HG02571 (cell line): ENCODE data around the gene KCNB1.

Experiments
- ATAC-seq: cut with Tn5 transposase; IDR thresholded peaks from one replicate; pipeline ENCODE4 v1.9.1; 2021; ENCODE audit warnings: mild to moderate bottlenecking, moderate library complexity; ENCODE audit not compliant: unreplicated experiment

KCNB1 gene

DNA sequence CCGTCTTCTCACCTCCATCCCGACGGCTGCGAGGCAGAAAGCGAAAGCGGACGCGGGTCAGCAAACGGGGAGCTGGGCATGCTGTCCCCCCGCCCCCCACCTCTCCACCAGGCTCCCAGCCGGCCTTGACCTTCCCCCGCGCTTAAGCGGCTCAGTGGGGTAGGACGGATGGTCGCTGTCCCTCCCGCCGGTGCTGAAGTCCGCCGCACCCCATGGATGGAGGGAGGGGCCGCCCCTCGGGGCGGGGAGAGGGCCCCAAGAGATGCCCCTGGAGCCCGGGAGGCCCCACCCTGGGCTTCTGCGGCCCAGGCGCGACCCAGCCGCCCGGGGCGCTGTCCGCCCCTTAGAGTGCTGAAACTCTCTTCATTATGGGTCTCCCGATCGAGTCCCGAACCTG, at the start of gene KCNB1:
Gene KCNB1, minus strand, starts transcription at position 48 of the 397 bp plus-strand sequence. CDS start 188 bp downstream, outside the sequence.
- ATAC-seq: no peak

GRCh38 chr20:49529470-49529869, 47.0 kb upstream of the KCNB1 start:
- no peak for ATAC-seq

DNA sequence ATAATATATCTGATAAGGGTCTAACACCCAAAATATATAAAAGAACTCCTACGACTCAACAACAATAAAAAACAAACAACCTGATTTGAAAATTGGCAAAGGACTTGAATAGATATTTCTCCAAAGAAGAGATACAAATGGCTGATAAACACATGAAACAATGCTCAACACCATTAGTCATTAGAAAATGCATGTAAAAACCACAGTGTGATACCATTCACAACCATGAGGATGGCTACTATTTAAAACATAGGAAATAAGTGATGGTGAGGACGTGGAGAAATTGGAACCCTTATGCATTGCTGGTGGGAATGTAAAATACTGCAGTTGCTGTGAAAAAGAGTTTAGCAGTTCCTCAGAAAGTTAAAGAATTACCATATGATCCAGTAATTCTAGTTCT, 44.1 kb upstream of the KCNB1 start:
- ATAC-seq: no peak

DNA sequence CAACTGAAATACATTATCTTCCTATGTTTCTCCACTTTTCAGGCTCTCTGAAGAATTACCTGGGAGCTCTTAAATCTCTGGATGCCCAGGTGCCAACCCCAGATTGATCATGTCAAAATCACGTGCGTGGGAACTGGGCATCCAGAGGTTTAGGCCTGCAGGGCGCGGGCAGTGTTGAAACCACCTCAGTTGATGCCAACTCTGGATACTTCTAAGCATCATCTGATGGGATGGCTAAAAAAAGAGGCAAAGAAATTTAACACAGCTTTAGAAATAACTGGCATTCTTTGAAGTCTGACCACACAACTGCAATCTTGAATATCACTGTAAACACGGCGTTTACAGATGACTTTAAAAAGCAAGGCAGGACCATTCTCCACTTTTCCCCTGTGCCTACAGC, 43.6 kb upstream of the KCNB1 start:
- no peak for ATAC-seq

DNA sequence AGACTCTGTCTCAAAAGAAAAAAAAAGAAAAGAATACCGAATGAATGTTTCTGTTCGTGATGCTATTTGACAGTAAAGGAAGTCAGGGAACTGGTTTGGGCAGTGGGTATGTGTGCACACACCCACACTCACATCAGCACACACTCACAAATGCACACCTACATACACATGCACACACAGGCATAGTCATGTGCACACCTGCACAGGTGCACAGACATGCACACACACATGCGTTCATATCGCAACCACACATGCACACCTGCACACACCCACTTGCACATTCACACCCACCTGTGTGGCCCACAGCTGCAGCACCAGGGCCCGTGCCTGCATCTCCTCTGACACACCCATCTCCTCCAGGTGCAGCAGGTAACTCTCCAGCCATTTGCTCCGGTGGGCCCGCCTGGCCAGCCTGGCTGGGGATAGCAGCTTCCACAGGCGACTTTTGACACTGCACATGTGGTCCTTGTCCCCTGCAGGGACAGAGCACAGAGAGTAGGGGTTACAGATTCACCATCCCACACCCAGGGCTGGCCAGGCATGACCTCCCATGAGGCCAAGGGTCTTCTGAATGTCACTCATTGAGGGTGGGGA, 41.4 kb upstream of the KCNB1 start:
- ATAC-seq: no peak

DNA sequence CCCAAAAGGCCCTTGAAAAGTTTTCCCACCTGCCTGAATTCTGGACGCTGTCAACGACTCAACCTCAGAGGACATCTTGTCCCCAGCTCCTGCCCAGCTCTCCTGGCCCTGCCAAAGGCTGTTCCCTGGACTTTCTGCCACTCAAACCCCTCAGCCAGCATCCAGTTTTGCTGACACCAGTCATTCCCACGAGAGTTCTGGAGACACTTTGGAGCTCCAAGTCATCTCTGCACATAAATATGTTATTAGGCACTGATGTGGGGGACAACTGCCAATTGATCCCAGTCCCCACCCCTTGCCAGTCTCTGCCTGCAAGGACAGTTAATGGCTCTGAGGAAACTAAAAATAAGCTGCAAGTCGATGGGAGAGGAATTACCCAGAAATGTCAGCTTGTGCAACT, 38.9 kb upstream of the KCNB1 start:
- ATAC-seq: no peak

DNA sequence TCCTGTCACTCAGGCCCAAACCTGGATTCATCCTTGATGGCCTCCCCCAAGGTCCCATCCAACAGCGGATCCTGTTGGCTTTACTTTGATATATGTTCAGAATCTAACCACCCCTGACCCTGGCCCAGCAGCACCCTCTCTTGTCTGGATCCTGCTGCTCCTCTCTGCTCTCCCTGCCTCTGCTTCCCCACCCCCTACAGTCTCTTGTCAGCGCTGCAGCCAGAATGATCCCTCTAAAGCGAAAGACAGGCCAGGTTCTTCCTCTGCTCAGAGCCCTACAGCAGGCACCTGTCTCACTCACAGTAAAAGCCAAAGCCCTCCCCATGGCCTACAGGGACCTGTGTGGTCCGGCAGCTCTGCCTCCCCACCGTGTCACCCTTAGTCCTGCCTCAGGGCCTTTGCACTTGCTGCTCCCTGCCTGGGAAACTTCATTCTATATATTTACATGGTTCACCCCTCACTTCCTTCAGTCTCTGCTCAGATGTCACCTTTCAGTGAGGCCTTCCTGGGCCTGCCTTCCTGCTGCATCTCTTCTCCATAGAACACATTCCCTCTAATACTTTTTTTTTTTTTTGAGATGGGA, 37.4 kb upstream of the KCNB1 start:
- ATAC-seq: no peak

DNA sequence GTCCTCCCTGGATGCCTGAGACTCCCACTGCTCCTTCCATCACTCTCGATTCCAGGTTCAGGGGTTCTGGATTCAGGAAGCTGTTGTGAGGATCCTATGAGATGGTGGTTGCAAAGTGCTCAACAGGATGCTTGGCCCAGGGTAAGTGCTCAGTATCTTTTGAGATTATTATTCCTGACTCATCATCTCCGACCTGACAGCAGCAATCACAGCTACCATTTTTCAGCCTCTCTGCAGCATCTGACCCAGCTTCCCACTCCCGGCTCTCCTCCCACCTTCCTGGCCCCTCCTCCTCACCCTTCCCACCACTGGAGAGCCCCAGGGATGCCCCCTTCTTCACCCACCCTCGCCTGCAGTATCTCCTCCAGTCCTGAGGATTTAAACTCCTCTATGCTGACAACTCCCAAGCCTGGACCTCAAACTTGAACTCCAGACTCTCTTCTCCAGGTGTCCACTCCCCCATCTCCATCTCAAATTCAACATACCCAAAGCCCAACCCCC, 36.8 kb upstream of the KCNB1 start:
- ATAC-seq: no peak

GRCh38 chr20:49518576-49518975, 36.1 kb upstream of the KCNB1 start:
- no peak for ATAC-seq

GRCh38 chr20:49517805-49518100, 35.3 kb upstream of the KCNB1 start:
- no peak for ATAC-seq

DNA sequence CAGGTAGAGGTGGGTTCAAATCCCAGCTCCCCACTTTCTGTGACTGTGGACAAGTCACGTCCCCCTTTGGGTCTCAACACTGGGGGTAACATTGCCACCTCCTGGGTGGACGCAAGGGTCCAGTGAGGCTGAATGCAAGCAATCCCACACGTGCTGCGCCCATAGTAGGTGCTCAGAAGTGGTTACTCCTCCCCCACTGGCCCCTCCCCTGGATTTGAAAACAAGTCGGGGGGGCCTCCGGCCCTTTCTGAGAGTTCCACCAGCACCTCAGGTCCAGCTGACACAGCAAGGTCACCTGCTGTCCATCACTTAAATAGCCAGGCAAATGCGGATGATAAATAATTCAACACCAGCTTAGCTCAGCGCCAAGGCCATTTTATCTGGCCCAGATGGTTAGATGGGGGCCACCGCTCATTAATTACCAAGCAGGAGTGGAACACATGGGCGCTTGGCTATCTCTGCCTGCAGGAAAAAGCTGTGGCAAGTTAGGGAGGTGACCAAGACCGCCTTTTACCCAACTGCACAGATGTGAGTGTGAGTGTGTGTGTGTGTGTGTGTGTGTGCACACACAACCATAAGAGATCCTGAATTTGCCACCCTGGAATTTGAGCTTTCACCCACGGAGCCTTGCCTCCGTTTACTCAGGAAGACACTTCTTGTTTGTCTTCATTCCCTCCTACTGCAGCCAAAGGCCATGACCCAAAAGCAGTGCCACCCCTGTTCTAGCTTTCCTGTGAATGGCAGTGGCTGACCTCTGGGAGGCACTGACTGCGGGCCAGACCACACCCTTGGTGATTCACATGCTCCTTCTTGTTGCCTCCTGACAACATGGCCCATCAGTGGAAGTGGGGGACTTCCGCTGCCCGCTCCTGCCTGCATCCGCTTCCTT, 34.7 kb upstream of the KCNB1 start:
- no peak for ATAC-seq

GRCh38 chr20:49515586-49515985, 33.1 kb upstream of the KCNB1 start:
- no peak for ATAC-seq

DNA sequence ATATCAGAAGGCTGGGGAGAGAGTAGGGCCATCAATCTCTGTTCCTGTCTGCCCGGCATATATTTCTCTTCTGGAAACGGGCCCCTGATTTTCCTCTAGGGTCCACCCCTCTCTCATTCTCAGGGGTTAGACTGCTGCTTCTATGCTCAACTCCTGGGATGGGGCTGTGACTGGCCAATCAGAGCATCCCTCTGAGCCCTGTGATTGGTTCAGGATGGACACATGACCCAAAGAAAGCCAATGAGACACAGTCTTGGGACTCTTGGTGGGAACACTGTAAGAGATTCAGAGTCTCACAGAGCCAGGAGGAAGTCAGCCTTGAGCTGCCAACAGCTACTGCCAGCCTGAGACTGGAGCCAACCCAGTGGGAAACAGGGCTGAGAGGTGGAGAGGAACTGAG, 31.0 kb upstream of the KCNB1 start:
- no peak for ATAC-seq

GRCh38 chr20:49513009-49513408, 30.5 kb upstream of the KCNB1 start:
- ATAC-seq: no peak

GRCh38 chr20:49511788-49512525, 29.5 kb upstream of the KCNB1 start:
- ATAC-seq: no peak

GRCh38 chr20:49510562-49511122, 28.2 kb upstream of the KCNB1 start:
- no peak for ATAC-seq

GRCh38 chr20:49508435-49509199, 26.1 kb upstream of the KCNB1 start:
- no peak for ATAC-seq

DNA sequence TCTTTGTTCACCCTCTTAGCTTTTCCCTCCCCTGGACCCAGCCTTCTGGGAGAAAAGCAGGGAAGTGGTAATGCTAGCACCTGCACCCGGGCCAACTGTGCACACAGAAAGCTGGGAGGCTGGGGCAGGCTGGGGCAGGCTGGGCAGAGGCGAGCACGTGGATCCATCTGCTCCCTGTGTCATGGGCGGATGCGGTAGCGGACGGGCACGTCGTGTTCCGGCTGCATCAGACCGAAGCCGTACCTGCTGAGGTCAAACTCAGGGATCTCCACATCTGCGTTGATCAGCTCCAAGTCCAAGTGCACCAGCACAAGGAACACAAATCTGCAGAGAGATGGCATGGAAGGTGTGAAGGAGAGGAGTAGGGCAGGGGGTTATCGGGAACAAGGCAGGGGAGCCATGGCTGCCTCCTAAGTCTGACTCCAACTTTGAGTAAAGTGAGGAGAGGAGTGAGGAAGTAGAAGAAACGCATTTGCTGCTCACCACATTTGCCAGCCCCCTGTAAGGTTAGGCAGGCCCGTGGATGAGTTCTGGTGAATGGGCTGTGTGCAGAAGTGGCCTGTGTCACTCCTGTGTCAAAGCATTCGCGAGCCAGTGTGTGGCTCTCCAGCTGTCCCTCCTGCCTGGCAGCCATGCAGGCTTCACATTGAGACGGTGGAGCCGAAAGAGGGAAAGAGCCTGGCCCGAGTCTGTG, 25.4 kb upstream of the KCNB1 start:
- ATAC-seq: no peak

- ATAC-seq: no peak
Observed at GRCh38 chr20:49505518-49505917, 23.1 kb upstream of the KCNB1 start.

GRCh38 chr20:49503176-49503575, 20.7 kb upstream of the KCNB1 start:
- no peak for ATAC-seq
